B cell (primary cell): ENCODE results near the gene TCF12. TPM values are rescaled to one million over a fixed set of nuclear protein-coding genes. Genes with fewer than 3 reads are reported as not detected.
A peak's percentile ranks its signal among the peaks of the same experiment; 100 is the strongest.

Experiments used
- ATAC-seq: fragments of 200-7000 bp; cut with Tn5 transposase; one replicate; pipeline ENCODE4 v1.10.0; 2021; ENCODE audit warnings: low read depth, mild to moderate bottlenecking, moderate number of reproducible peaks, moderate library complexity
- CTCF ChIA-PET: fragments of 350-600 bp; sonication (Branson Sonifier 250); formaldehyde crosslinking; loops from one replicate; lab custom pipeline; 2021; ENCODE audit warnings: antibody characterized with exemption, inconsistent platforms; lab: Charles Lee
- POLR2A ChIA-PET: fragments of 350-600 bp; sonication (Branson Sonifier 250); formaldehyde crosslinking; loops from one replicate; lab custom pipeline; 2021; ENCODE audit warnings: antibody characterized with exemption; lab: Charles Lee
- DNase-seq: peaks from one replicate; pipeline ENCODE4 v3.0.0; 2013
- H2AFZ ChIP-seq: 2 replicates; pipeline ENCODE4 v1.6.1; 2012; ENCODE audit warnings: mild to moderate bottlenecking, low read depth, low read length; ENCODE audit not compliant: insufficient read depth, poor library complexity, severe bottlenecking
- H3K27ac ChIP-seq, 2 donors: 1 replicate in 1 of 2; 2 replicates in 1 of 2; pipeline ENCODE4 v1.5.1; 2012 to 2013; ENCODE audit warnings: low read length in 2 of 2, mild to moderate bottlenecking in 2 of 2, moderate library complexity in 1 of 2
- H3K27me3 ChIP-seq, 4 experiments: fragments of 200-600 bp in 1 of 4; sonication (generic) in 1 of 4; replicated peaks in 1 of 4; 1 replicate in 2 of 4; 2 replicates in 2 of 4; pipeline versions ENCODE4 v1.6.1 to v1.7.0; 2013 to 2016; ENCODE audit warnings: low read length in 3 of 4, mild to moderate bottlenecking in 2 of 4, mixed read lengths in 1 of 4, moderate library complexity in 1 of 4; ENCODE audit not compliant: insufficient read depth in 4 of 4, control insufficient read depth in 3 of 4; ENCODE audit errors: control extremely low read depth in 1 of 4
- H3K36me3 ChIP-seq, 2 experiments: replicated peaks in 1 of 2; 1 replicate in 1 of 2; 2 replicates in 1 of 2; pipeline versions ENCODE4 v1.6.1 to v1.7.1; 2013; ENCODE audit warnings: low read length in 1 of 2; ENCODE audit not compliant: insufficient read depth in 2 of 2, control insufficient read depth in 1 of 2; ENCODE audit errors: control extremely low read depth in 1 of 2, extremely low read depth in 1 of 2
- H3K4me1 ChIP-seq, 2 donors: fragments of 200-600 bp in 1 of 2; sonication (generic) in 1 of 2; 1 replicate in 1 of 2; 2 replicates in 1 of 2; pipeline versions ENCODE4 v1.5.1 to v1.6.1; 2013 to 2017; ENCODE audit warnings: low read length in 2 of 2; ENCODE audit not compliant: control insufficient read depth in 2 of 2, insufficient read depth in 2 of 2
- H3K4me2 ChIP-seq: replicated peaks from 2 replicates; pipeline ENCODE3; 2012; ENCODE audit warnings: mild to moderate bottlenecking, low read depth, low read length; ENCODE audit not compliant: poor library complexity, severe bottlenecking
- H3K4me3 ChIP-seq, 5 experiments: fragments of 200-600 bp in 1 of 5; sonication (generic) in 1 of 5; 1 replicate in 3 of 5; 2 replicates in 2 of 5; pipeline versions ENCODE4 v1.5.1 to v1.7.0; 2011 to 2016; ENCODE audit warnings: low read length in 4 of 5, mild to moderate bottlenecking in 4 of 5, low read depth in 2 of 5, control low read depth in 1 of 5, moderate library complexity in 1 of 5; ENCODE audit not compliant: insufficient read depth in 1 of 5; ENCODE audit errors: control extremely low read depth in 1 of 5, extremely low read depth in 1 of 5
- H3K79me2 ChIP-seq: fragments of 200-600 bp; sonication (generic); one replicate; pipeline ENCODE4 v1.6.0; 2016; ENCODE audit warnings: low read length; ENCODE audit not compliant: control insufficient read depth, insufficient read depth
- H3K9ac ChIP-seq: fragments of 200-600 bp; sonication (generic); 2 replicates; pipeline ENCODE4 v1.6.1; 2017; ENCODE audit warnings: mild to moderate bottlenecking, low read length, moderate library complexity
- H3K9me3 ChIP-seq, 3 donors: one replicate each; pipeline versions ENCODE4 v1.6.1 to v1.7.1; 2013; ENCODE audit warnings: low read length in 2 of 3; ENCODE audit not compliant: control insufficient read depth in 2 of 3, insufficient read depth in 1 of 3; ENCODE audit errors: control extremely low read depth in 1 of 3
- H4K20me1 ChIP-seq: 2 replicates; pipeline ENCODE4 v1.6.0; 2012; ENCODE audit warnings: mild to moderate bottlenecking, low read length; ENCODE audit not compliant: insufficient read depth, control insufficient read depth, poor library complexity, severe bottlenecking
- H3K27ac Mint-ChIP-seq: one replicate; pipeline ENCODE4 v1.8.0; 2021; ENCODE audit warnings: mixed read lengths
- H3K27me3 Mint-ChIP-seq: one replicate; pipeline ENCODE4 v1.8.0; 2021; ENCODE audit warnings: mixed read lengths
- H3K4me1 Mint-ChIP-seq: one replicate; pipeline ENCODE4 v1.8.0; 2021; ENCODE audit warnings: mixed read lengths
- H3K4me3 Mint-ChIP-seq: one replicate; pipeline ENCODE4 v1.8.0; 2021; ENCODE audit warnings: mixed read lengths
- H3K9me3 Mint-ChIP-seq: one replicate; pipeline ENCODE4 v1.8.0; 2022; ENCODE audit warnings: mixed read lengths; ENCODE audit not compliant: insufficient read depth
- CTCF ChIP-seq: fragments of 200-600 bp; IDR thresholded peaks from one replicate; pipeline ENCODE4 v1.8.0; 2022; ENCODE audit warnings: antibody characterized with exemption, mild to moderate bottlenecking
- EZH2 ChIP-seq: IDR thresholded peaks from 2 replicates; pipeline ENCODE4 v1.6.1; 2012; ENCODE audit warnings: borderline replicate concordance, low read depth, mild to moderate bottlenecking, moderate library complexity, low read length; ENCODE audit not compliant: insufficient read depth, poor library complexity, severe bottlenecking
- WGBS: methylation state at CpG from one replicate; pipeline ENCODE4 v1.1.5; 2013; ENCODE audit warnings: missing lambda C conversion rate; ENCODE audit not compliant: insufficient coverage; 5-methylcytosine and 5-hydroxymethylcytosine counted together
- intact Hi-C: fragments of 100-400 bp; cut with micrococcal nuclease; formaldehyde crosslinking; loops from one replicate; pipeline ENCODE4 v1.10.0; 2022
- polyA plus RNA-seq: library from polyadenylated mRNA; depleted of rRNA; stranded (reverse); fragments of >200 nt; gene quantifications from 2 replicates; pipeline ENCODE4 v1.2.3, GENCODE V29; 2012
- total RNA-seq, 2 donors: library from RNA; stranded (reverse); fragments of 120-200 nt in 1 of 2; gene quantifications; 1 replicate in 1 of 2; 2 replicates in 1 of 2; pipeline versions ENCODE4 v1.2.3 to v1.2.4, GENCODE V29; 2013 to 2022

The TCF12 gene
- total and polyA plus RNA-seq, 2 donors (not counting 1 experiment from before 2014, with no cell fraction given): 27.1 to 131 TPM

DNA sequence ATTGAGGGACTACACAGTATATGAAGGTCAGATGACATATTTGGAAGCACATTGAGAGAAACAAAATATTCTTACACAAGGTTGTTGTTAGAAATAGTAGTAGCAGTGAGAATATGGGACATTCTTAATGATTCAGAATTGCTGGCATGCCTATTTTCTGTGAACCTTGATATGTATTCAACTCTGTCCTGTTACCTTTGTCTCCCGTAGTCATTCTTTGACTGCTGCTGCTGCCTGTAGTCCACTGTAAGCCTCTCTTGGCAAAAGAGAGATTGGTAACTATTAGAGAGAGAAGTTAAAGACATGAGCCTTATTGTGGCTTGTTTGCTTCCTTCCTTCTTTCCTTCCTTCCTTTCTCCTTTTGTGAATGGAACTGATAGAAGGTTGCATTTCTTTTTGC is 64.5 kb downstream of the TCF12 start:
- H3K4me1 Mint-ChIP-seq: peaks cover 47% of the 10 kb centered on the region

More for the DNA sequence above, 64.5 kb downstream of the TCF12 start:
- H3K9me3 Mint-ChIP-seq: no peaks in the 10 kb centered on the region
- TF ChIP-seq CTCF: no peak
- no peak for TF ChIP-seq EZH2
- Histone ChIP-seq H3K4me1 (peaks cover 0 to 28% of the 10 kb centered on the region in 2 donors), H4K20me1 (peaks cover 44% of the 10 kb centered on the region), H3K36me3 (no peaks in the 10 kb centered on the region), H2AFZ (no peak overlapping the region), H3K79me2 (peaks cover 60% of the 10 kb centered on the region), H3K4me2 (no peak overlapping the region), H3K4me3 (no peak overlapping the region), H3K27me3 (no peaks in the 10 kb centered on the region), H3K9me3 (no peaks in the 10 kb centered on the region), H3K9ac (no peak overlapping the region), H3K27ac (no peak overlapping the region)
- ATAC-seq: no peak
- H3K27me3 Mint-ChIP-seq: no peaks in the 10 kb centered on the region
- H3K4me3 Mint-ChIP-seq: no peak overlapping the region
- H3K27ac Mint-ChIP-seq: peak overlapping the region; percentile 16
- CTCF ChIA-PET: no interaction called here
- POLR2A ChIA-PET: no interaction called here
- no peak for DNase-seq
- no CpG with 5 or more reads among the region's 1 CpG for WGBS
- intact Hi-C loops: no loop called here
